ENCODE data around the gene GPR3. TPM values are rescaled to one million over a fixed set of nuclear protein-coding genes. Genes with fewer than 3 reads are reported as not detected.

GPR3 gene
- total and polyA plus RNA-seq, 2 of the 8 experiments (the other 6 are each of a cell fraction or from before 2014, with no cell fraction given) = 9.9 to 26.5 TPM

DNA sequence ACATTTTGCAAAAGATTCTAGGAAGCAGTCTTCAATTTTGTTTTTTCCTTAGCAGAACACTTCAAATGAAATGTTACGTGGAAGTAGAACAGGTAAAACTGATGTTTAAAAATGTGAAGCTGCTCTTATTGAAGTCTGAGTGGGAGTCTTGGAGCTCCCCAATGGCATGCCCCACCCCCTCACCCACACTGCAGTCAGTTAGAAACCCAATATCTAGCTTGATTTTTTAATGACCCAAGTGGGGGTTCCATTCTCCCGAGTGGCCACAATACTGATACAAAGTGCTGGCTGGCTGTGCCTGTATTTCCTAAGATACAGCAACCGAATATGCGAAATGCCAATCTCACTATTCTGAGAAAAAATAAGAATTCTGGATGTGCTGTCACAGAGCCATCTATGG, 31.3 kb downstream of the GPR3 start:
- Histone ChIP-seq H3K27me3 (replicated peaks in 1 of 4; ENCODE audit: control insufficient read depth in 3 of 4, extremely low read depth in 1 of 4, insufficient read depth in 3 of 4, low read length in 3 of 4) (no peaks in the 10 kb centered on the region), H3K9ac (replicated peaks in 1 of 4; ENCODE audit: extremely low read depth in 1 of 4, low read depth in 3 of 4, low read length in 3 of 4) (no peak overlapping the region), H4K8ac (ENCODE audit: extremely low read depth, insufficient read depth, low read length) (no peak overlapping the region), H3K27ac (ENCODE audit: low read depth, low read length) (no peak overlapping the region), H2AK5ac (ENCODE audit: low read depth, low read length) (0 out of 2 replicates have a peak overlapping the region, but pooled peaks have one; percentile 16), H4K91ac (replicated peaks; ENCODE audit: insufficient read length, low read length) (no peak overlapping the region), H3K18ac (ENCODE audit: extremely low read depth, low read length) (no peak overlapping the region), H4K5ac (ENCODE audit: insufficient read length, low read depth, low read length) (no peak overlapping the region), H3K4me3 (ENCODE audit: extremely low read depth in 1 of 4, insufficient read depth in 2 of 4, low read depth in 3 of 4, low read length in 4 of 4) (no peak overlapping the region), H2BK120ac (replicated peaks; ENCODE audit: low read depth, low read length) (no peak overlapping the region), H2BK12ac (ENCODE audit: low read depth, low read length) (no peak overlapping the region), H3K56ac (replicated peaks; ENCODE audit: insufficient read length, low read depth, low read length) (no peak overlapping the region), H2AFZ (ENCODE audit: low read length) (no peak overlapping the region), H2BK5ac (ENCODE audit: low read depth, low read length) (no peak overlapping the region), H4K20me1 (replicated peaks in 1 of 2; ENCODE audit: control insufficient read depth in 1 of 2, insufficient read depth in 2 of 2, low read length in 2 of 2) (peaks cover 0 to 6% of the 10 kb centered on the region in 2 experiments), H3K36me3 (ENCODE audit: control insufficient read depth in 2 of 4, insufficient read depth in 4 of 4, low read length in 3 of 4) (peaks cover 0 to 13% (median 3%) of the 10 kb centered on the region in 4 experiments; a peak in 2 of 8 replicates), H3K23me2 (ENCODE audit: low read depth, low read length) (no peaks in the 10 kb centered on the region), H2BK15ac (ENCODE audit: low read length) (no peak overlapping the region), H3K9me3 (ENCODE audit: insufficient read depth in 2 of 2, low read depth in 1 of 2, low read length in 1 of 2) (no peaks in the 10 kb centered on the region), H2BK20ac (ENCODE audit: low read length) (no peak overlapping the region), H3K79me1 (ENCODE audit: low read depth, low read length) (peaks cover 6% of the 10 kb centered on the region; the same call in 1 of the 2 replicates), H3K4me1 (replicated peaks in 1 of 4; ENCODE audit: control insufficient read depth in 3 of 4, insufficient read depth in 4 of 4, low read length in 3 of 4) (peaks cover 8 to 20% (median 16%) of the 10 kb centered on the region in 4 experiments), H3K23ac (ENCODE audit: insufficient read length) (no peak overlapping the region), H3K4me2 (ENCODE audit: insufficient read depth in 1 of 2, low read depth in 2 of 2, low read length in 2 of 2) (no peak overlapping the region), H3K14ac (ENCODE audit: insufficient read length) (no peak overlapping the region), H3K79me2 (ENCODE audit: control insufficient read depth in 1 of 2, insufficient read depth in 2 of 2, low read length in 2 of 2) (0 out of 4 replicates have a peak, but pooled peaks cover 0 to 11% of the 10 kb centered on the region in 2 experiments), H3K4ac (replicated peaks; ENCODE audit: insufficient read length, low read depth, low read length) (no peak overlapping the region)
- FAIRE-seq (no peak), DNase-seq (ENCODE audit: low read depth in 1 of 2, low spot score in 2 of 2) (no peak)
- TF ChIP-seq SIN3A (conservative IDR thresholded peaks at IDR 0.05 in 1 of 2, IDR thresholded peaks at IDR 0.05 in 1 of 2; ENCODE audit: low read depth in 1 of 2, low read length in 2 of 2) (no peak), TCF12 (IDR thresholded peaks at IDR 0.05; ENCODE audit: low read depth, low read length) (no peak), RAD21 (IDR thresholded peaks at IDR 0.05 in 1 of 2, conservative IDR thresholded peaks at IDR 0.05 in 1 of 2; ENCODE audit: low read depth in 2 of 2, low read length in 2 of 2) (no peak), POLR2AphosphoS5 (IDR thresholded peaks at IDR 0.05; ENCODE audit: low read depth, low read length) (no peak), TAF7 (optimal IDR thresholded peaks at IDR 0.05; ENCODE audit: borderline replicate concordance, low read depth, low read length) (no peak), FOSL1 (IDR thresholded peaks at IDR 0.05; ENCODE audit: insufficient read depth, low read depth, low read length) (no peak), RNF2 (IDR thresholded peaks at IDR 0.05; ENCODE audit: borderline replicate concordance, low read depth, low read length, missing control alignments, poor library complexity, severe bottlenecking) (no peak)
- ChIA-PET POLR2A (ENCODE audit: partially characterized antibody) (interaction anchor here (0.6 to 1.1 kb wide), 4 partner anchors 17 to 148 kb away, joined by 3 read pairs; no protein-coding TSS in a partner anchor), CTCF (ENCODE audit: partially characterized antibody) (interaction anchor here (0.7 to 37.8 kb wide), 15 partner anchors 12 to 239 kb away, joined by 3 to 863 read pairs (median 4); no protein-coding TSS in a partner anchor)
- WGBS, 2 experiments (ENCODE audit: extremely low coverage in 1 of 2, insufficient coverage in 1 of 2, insufficient read length in 1 of 2, insufficient replicate concordance in 2 of 2, low coverage in 1 of 2, low lambda C conversion rate in 2 of 2, missing lambda C conversion rate in 1 of 2) = 86% methylated on average over 4 of the region's 4 CpGs; no CpG with 5 or more reads in 1 of the 2 experiments

All from H1 (cell line).